ENCODE data around the gene TIGAR. TPM values are rescaled to one million over a fixed set of nuclear protein-coding genes. Genes with fewer than 3 reads are reported as not detected.

The TIGAR gene, protein sequence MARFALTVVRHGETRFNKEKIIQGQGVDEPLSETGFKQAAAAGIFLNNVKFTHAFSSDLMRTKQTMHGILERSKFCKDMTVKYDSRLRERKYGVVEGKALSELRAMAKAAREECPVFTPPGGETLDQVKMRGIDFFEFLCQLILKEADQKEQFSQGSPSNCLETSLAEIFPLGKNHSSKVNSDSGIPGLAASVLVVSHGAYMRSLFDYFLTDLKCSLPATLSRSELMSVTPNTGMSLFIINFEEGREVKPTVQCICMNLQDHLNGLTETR
- 11.5 and 20.4 TPM in 2 replicates for total RNA-seq (ENCODE audit: low replicate concordance)

DNA sequence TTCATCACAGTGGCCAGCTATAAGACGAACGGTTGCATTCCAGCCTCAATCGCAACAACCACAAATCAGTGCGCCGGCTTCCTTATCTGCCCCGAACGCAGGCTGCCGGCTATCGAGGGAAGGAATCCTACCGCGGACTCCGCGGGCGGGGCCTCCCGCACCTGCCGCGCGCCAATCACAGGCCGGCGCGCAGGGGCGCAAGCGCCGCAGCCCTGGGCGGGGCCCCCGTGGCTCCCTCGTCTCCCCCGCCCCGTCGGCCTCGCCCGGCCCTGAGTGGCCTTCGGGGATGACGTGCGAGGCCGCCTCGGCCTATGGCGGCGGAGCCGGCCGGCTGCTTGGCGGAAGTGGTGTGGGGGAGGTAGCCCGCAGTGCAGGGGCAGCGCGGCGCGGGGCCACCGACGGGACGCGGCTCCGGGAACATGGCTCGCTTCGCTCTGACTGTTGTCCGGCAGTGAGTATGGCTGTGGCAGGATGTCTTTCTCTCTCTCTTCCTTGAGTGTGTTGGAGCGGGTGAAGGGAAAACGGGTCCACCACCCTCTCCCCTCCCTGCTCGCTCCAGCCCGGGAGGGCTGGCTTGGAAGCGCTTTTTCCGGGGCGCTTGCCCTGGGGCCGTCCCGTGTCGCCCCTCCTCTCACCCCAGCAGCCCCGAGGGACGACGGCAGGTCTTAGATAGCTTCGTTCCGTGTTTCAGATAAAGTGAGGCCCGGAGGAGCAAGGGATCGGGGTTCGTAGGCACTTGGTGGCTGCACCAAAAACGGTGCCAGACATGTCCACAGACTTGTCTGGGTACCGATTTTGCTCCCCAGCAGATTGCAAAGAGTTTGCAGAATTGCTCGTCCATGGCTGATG, at the start of gene TIGAR:
TIGAR (plus strand) TSS at position 361 of the 849 bp plus-strand sequence; CDS start at position 420, 59 bp downstream.
- peak within 1 kb of the TSS; percentile 84 for H3K4me3 ChIP-seq (ENCODE audit: low read depth, low read length)
- no peak for TF ChIP-seq CTCF (IDR thresholded peaks at IDR 0.05; ENCODE audit: insufficient read depth, low read length)
- DNase-seq (ENCODE audit: low read depth): peak; percentile 85

- DNase-seq (ENCODE audit: low read depth): peak; percentile 31
- TF ChIP-seq CTCF (IDR thresholded peaks at IDR 0.05; ENCODE audit: insufficient read depth, low read length): no peak
- H3K4me3 ChIP-seq (ENCODE audit: low read depth, low read length): peak overlapping the region; percentile 45
Measured at GRCh38 chr12:4271717-4272423, 49.1 kb upstream of the TIGAR start.

- H3K4me3 ChIP-seq (ENCODE audit: low read depth, low read length): no peak overlapping the region
- DNase-seq (ENCODE audit: low read depth): no peak
Measured at GRCh38 chr12:4272424-4273272, 48.4 kb upstream of the TIGAR start.

DNA sequence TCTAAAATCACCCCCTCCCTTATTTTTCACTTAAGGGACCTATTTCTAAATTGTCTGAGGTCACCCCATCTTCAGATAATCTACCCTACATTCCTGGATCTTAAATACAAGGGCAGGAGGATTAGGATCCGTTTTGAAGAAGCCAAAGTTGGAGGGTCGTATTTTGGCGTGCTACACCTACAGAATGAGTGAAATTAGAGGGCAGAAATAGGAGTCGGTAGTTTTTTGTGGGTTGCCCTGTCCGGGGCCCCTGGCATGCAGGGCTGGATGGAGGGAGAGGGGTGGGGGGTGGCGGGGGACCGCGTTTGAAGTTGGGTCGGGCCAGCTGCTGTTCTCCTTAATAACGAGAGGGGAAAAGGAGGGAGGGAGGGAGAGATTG, 47.8 kb upstream of the TIGAR start:
- no peak overlapping the region for H3K4me3 ChIP-seq (ENCODE audit: low read depth, low read length)
- no peak for TF ChIP-seq CTCF (IDR thresholded peaks at IDR 0.05; ENCODE audit: insufficient read depth, low read length)
- DNase-seq (ENCODE audit: low read depth): no peak

More at GRCh38 chr12:4272424-4273272, 48.4 kb upstream of the TIGAR start:
- TF ChIP-seq CTCF (IDR thresholded peaks at IDR 0.05; ENCODE audit: insufficient read depth, low read length): no peak

- DNase-seq (ENCODE audit: low read depth): peak; percentile 57
- H3K4me3 ChIP-seq (ENCODE audit: low read depth, low read length): peak within 1 kb of the TSS; percentile 66
- no peak for TF ChIP-seq CTCF (IDR thresholded peaks at IDR 0.05; ENCODE audit: insufficient read depth, low read length)
Measured at GRCh38 chr12:4273652-4274395, 47.2 kb upstream of the TIGAR start, which contains the start of gene CCND2. CCND2 (plus strand) TSS chr12:4273762; CDS start chr12:4274041, 279 bp downstream.
